WTC11 (cell line): ENCODE measurements around the gene CACHD1.

Experiments used
- ATF3 ChIP-seq: sonication (generic); formaldehyde crosslinking; conservative IDR thresholded peaks from 2 replicates; pipeline ENCODE4 v1.8.1; 2022; ENCODE audit warnings: mild to moderate bottlenecking, missing genetic modification reagents
- CTCF ChIP-seq: fragments of 200-600 bp; IDR thresholded peaks from 2 replicates; pipeline ENCODE4 v1.8.0; 2022; ENCODE audit warnings: antibody characterized with exemption
- ESRRA ChIP-seq: sonication (generic); formaldehyde crosslinking; IDR thresholded peaks from 2 replicates; pipeline ENCODE4 v1.8.1; 2022; ENCODE audit warnings: mild to moderate bottlenecking, missing genetic modification reagents, borderline replicate concordance
- FOXP1 ChIP-seq: sonication (generic); formaldehyde crosslinking; IDR thresholded peaks from 2 replicates; pipeline ENCODE4 v1.8.0; 2022; ENCODE audit warnings: missing genetic modification reagents, mild to moderate bottlenecking, moderate library complexity, borderline replicate concordance
- MAX ChIP-seq: sonication (generic); formaldehyde crosslinking; IDR thresholded peaks from 2 replicates; pipeline ENCODE4 v1.8.0; 2022; ENCODE audit warnings: mild to moderate bottlenecking, missing genetic modification reagents
- MLX ChIP-seq: sonication (generic); formaldehyde crosslinking; IDR thresholded peaks from 2 replicates; pipeline ENCODE4 v1.8.1; 2023; ENCODE audit warnings: mild to moderate bottlenecking, missing genetic modification reagents, moderate library complexity
- MXD4 ChIP-seq: fragments of 250-450 bp; sonication (Bioruptor Pico); IDR thresholded peaks from 2 replicates; pipeline ENCODE4 v1.8.0; 2021; ENCODE audit warnings: mild to moderate bottlenecking, moderate library complexity, borderline replicate concordance
- NR1H2 ChIP-seq: sonication (generic); formaldehyde crosslinking; IDR thresholded peaks from 2 replicates; pipeline ENCODE4 v1.9.0; 2021; ENCODE audit warnings: mild to moderate bottlenecking, moderate library complexity, missing genetic modification reagents
- SMAD4 ChIP-seq: sonication (generic); formaldehyde crosslinking; IDR thresholded peaks from 2 replicates; pipeline ENCODE4 v1.8.0; 2022; ENCODE audit warnings: mild to moderate bottlenecking, missing genetic modification reagents
- TEAD1 ChIP-seq: sonication (generic); formaldehyde crosslinking; IDR thresholded peaks from 2 replicates; pipeline ENCODE4 v1.8.0; 2022; ENCODE audit warnings: mild to moderate bottlenecking, missing genetic modification reagents
- ZBTB21 ChIP-seq: sonication (generic); formaldehyde crosslinking; IDR thresholded peaks from 2 replicates; pipeline ENCODE4 v1.8.1; 2023; ENCODE audit warnings: mild to moderate bottlenecking, missing genetic modification reagents, borderline replicate concordance
- ZBTB43 ChIP-seq: sonication (generic); formaldehyde crosslinking; IDR thresholded peaks from 2 replicates; pipeline ENCODE4 v1.8.1; 2023; ENCODE audit warnings: mild to moderate bottlenecking, missing genetic modification reagents
- ZNF281 ChIP-seq: sonication (generic); formaldehyde crosslinking; IDR thresholded peaks from 2 replicates; pipeline ENCODE4 v1.8.0; 2023; ENCODE audit warnings: mild to moderate bottlenecking, missing genetic modification reagents

GRCh38 chr1:64715186-64715585 lies 245.3 kb downstream of the CACHD1 start:
- TF ChIP-seq CTCF (no peak), MXD4 (CRISPR knock-in tag) (no peak), ZBTB43 (CRISPR knock-in tag) (no peak), ZNF281 (CRISPR knock-in tag) (no peak), MLX (CRISPR knock-in tag) (no peak), TEAD1 (CRISPR knock-in tag) (no peak), ESRRA (CRISPR knock-in tag) (no peak), FOXP1 (no peak), ZBTB21 (no peak), MAX (CRISPR knock-in tag) (no peak), ATF3 (no peak), NR1H2 (CRISPR knock-in tag) (no peak), SMAD4 (CRISPR knock-in tag) (no peak)
